Liver (tissue), 3 donors: ENCODE results near the gene EMX1.

Experiments used
- GABPA ChIP-seq, 2 donors: IDR thresholded peaks in 1 of 2; conservative IDR thresholded peaks in 1 of 2; 2 replicates each; pipeline ENCODE4 v1.6.1; 2016; ENCODE audit warnings: antibody characterized with exemption in 2 of 2, mild to moderate bottlenecking in 1 of 2, moderate library complexity in 1 of 2
- TAF1 ChIP-seq: conservative IDR thresholded peaks from 2 replicates; pipeline ENCODE4 v1.6.1; 2016; ENCODE audit warnings: antibody characterized with exemption, mild to moderate bottlenecking
- YY1 ChIP-seq: IDR thresholded peaks from 2 replicates; pipeline ENCODE4 v1.6.1; 2016; ENCODE audit warnings: antibody characterized with exemption, mild to moderate bottlenecking
- TF ChIP-seq, protein P1 (sequence below): IDR thresholded peaks from 2 replicates; pipeline ENCODE4 v1.6.1; 2016; ENCODE audit warnings: antibody characterized with exemption
- TF ChIP-seq, protein P2 (sequence below): fragments of 150-350 bp; IDR thresholded peaks from 2 replicates; pipeline ENCODE4 v1.5.1; 2017; ENCODE audit warnings: improper control_type of control experiment, low read depth, low read length; ENCODE audit not compliant: missing input control
- TF ChIP-seq, protein P3 (sequence below): IDR thresholded peaks from 2 replicates; pipeline ENCODE4 v1.6.1; 2016; ENCODE audit warnings: antibody characterized with exemption, mild to moderate bottlenecking
- TF ChIP-seq, protein P4 (sequence below): IDR thresholded peaks from 2 replicates; pipeline ENCODE4 v1.6.1; 2016; ENCODE audit warnings: antibody characterized with exemption
- donor health status: healthy.
- donor health status: healthy.

DNA sequence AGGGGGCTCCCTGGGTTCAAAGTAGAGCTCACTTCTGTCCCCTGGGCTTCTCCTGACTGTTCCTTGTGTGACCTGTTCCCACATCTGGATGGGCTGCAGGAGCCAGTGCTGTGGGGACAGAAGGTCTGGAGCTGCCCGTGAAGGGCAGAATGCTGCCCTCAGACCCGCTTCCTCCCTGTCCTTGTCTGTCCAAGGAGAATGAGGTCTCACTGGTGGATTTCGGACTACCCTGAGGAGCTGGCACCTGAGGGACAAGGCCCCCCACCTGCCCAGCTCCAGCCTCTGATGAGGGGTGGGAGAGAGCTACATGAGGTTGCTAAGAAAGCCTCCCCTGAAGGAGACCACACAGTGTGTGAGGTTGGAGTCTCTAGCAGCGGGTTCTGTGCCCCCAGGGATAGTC, 15.5 kb downstream of the EMX1 start:
- TF ChIP-seq, protein P1, sequence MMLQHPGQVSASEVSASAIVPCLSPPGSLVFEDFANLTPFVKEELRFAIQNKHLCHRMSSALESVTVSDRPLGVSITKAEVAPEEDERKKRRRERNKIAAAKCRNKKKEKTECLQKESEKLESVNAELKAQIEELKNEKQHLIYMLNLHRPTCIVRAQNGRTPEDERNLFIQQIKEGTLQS = no peak
- TF ChIP-seq YY1 (no peak), GABPA (IDR thresholded peaks at IDR 0.05 in 1 of 2, conservative IDR thresholded peaks at IDR 0.05 in 1 of 2) (no peak), TAF1 (no peak)
- TF ChIP-seq, protein P2, sequence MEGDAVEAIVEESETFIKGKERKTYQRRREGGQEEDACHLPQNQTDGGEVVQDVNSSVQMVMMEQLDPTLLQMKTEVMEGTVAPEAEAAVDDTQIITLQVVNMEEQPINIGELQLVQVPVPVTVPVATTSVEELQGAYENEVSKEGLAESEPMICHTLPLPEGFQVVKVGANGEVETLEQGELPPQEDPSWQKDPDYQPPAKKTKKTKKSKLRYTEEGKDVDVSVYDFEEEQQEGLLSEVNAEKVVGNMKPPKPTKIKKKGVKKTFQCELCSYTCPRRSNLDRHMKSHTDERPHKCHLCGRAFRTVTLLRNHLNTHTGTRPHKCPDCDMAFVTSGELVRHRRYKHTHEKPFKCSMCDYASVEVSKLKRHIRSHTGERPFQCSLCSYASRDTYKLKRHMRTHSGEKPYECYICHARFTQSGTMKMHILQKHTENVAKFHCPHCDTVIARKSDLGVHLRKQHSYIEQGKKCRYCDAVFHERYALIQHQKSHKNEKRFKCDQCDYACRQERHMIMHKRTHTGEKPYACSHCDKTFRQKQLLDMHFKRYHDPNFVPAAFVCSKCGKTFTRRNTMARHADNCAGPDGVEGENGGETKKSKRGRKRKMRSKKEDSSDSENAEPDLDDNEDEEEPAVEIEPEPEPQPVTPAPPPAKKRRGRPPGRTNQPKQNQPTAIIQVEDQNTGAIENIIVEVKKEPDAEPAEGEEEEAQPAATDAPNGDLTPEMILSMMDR = no peak
- TF ChIP-seq, protein P3, sequence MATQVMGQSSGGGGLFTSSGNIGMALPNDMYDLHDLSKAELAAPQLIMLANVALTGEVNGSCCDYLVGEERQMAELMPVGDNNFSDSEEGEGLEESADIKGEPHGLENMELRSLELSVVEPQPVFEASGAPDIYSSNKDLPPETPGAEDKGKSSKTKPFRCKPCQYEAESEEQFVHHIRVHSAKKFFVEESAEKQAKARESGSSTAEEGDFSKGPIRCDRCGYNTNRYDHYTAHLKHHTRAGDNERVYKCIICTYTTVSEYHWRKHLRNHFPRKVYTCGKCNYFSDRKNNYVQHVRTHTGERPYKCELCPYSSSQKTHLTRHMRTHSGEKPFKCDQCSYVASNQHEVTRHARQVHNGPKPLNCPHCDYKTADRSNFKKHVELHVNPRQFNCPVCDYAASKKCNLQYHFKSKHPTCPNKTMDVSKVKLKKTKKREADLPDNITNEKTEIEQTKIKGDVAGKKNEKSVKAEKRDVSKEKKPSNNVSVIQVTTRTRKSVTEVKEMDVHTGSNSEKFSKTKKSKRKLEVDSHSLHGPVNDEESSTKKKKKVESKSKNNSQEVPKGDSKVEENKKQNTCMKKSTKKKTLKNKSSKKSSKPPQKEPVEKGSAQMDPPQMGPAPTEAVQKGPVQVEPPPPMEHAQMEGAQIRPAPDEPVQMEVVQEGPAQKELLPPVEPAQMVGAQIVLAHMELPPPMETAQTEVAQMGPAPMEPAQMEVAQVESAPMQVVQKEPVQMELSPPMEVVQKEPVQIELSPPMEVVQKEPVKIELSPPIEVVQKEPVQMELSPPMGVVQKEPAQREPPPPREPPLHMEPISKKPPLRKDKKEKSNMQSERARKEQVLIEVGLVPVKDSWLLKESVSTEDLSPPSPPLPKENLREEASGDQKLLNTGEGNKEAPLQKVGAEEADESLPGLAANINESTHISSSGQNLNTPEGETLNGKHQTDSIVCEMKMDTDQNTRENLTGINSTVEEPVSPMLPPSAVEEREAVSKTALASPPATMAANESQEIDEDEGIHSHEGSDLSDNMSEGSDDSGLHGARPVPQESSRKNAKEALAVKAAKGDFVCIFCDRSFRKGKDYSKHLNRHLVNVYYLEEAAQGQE = no peak
- TF ChIP-seq, protein P4, sequence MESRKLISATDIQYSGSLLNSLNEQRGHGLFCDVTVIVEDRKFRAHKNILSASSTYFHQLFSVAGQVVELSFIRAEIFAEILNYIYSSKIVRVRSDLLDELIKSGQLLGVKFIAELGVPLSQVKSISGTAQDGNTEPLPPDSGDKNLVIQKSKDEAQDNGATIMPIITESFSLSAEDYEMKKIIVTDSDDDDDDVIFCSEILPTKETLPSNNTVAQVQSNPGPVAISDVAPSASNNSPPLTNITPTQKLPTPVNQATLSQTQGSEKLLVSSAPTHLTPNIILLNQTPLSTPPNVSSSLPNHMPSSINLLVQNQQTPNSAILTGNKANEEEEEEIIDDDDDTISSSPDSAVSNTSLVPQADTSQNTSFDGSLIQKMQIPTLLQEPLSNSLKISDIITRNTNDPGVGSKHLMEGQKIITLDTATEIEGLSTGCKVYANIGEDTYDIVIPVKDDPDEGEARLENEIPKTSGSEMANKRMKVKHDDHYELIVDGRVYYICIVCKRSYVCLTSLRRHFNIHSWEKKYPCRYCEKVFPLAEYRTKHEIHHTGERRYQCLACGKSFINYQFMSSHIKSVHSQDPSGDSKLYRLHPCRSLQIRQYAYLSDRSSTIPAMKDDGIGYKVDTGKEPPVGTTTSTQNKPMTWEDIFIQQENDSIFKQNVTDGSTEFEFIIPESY = no peak
